ENCODE data around the gene ADAM17. TPM values are rescaled to one million over a fixed set of nuclear protein-coding genes. Genes with fewer than 3 reads are reported as not detected.
"Not testable (repeated sequence)": the region's sequence is repeated elsewhere in the genome, so short reads cannot be mapped to it uniquely, and the experiment has no call there.

Gene ADAM17
- total RNA-seq, 4 donors from 2014 or later = 7.7 to 47.0 (median 27.7) TPM

- H3K27ac ChIP-seq = no peak overlapping the region
- peaks cover 0 to 6% of the 10 kb centered on the region in 2 donors for H3K4me1 ChIP-seq
- TF ChIP-seq CTCF (IDR thresholded peaks at IDR 0.05) (no peak), POLR2A (IDR thresholded peaks at IDR 0.05) (no peak)
- no peaks in the 10 kb centered on the region for H3K27me3 ChIP-seq
- intact Hi-C loops (cut with DNase I; ENCODE audit: low total_unique reads) = no loop called here
- H3K9me3 ChIP-seq = peaks cover 0 to 6% of the 10 kb centered on the region in 2 donors
- no peak for DNase-seq
- H3K4me3 ChIP-seq = no peak overlapping the region
- H3K36me3 ChIP-seq = no peaks in the 10 kb centered on the region
These were observed 40.1 kb upstream of the ADAM17 start for GRCh38 chr2:9595746-9596145.

DNA sequence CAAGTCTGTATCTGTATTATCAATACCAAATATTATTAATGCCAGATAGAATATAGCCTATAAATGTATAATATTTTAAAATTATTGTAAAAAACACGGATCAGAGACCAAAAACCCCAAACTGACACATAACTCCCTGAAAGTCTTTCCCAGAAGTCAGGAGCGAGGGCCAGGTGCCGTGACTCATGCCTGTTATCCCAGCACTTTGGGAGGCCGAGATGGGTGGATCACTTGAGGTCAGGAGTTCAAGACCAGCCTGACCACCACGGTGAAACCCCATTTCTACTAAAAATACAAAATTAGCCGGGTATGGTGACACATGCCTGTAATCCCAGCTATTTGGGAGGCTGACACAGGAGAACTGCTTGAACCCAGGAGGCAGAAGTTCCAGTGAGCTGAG is 39.6 kb upstream of the ADAM17 start:
- H3K4me3 ChIP-seq; H3K36me3 ChIP-seq; DNase-seq; H3K9me3 ChIP-seq; intact Hi-C loops (cut with DNase I; ENCODE audit: low total_unique reads); H3K27me3 ChIP-seq; H3K4me1 ChIP-seq: not testable (repeated sequence)
- peak overlapping the region in 1 of 2 donors; percentile 18 for H3K27ac ChIP-seq

GRCh38 chr2:9594366-9595054 is 38.9 kb upstream of the ADAM17 start:
- H3K27me3 ChIP-seq = no peaks in the 10 kb centered on the region
- DNase-seq = peak in 1 of 2 donors; percentile 35
- H3K4me3 ChIP-seq = no peak overlapping the region
- peaks cover 0 to 6% of the 10 kb centered on the region in 2 donors for H3K4me1 ChIP-seq
- TF ChIP-seq CTCF (IDR thresholded peaks at IDR 0.05) (no peak), POLR2A (IDR thresholded peaks at IDR 0.05) (no peak)
- H3K27ac ChIP-seq = peak overlapping the region in 1 of 2 donors; percentile 28
- H3K9me3 ChIP-seq = peaks cover 0 to under 1% of the 10 kb centered on the region in 2 donors
- intact Hi-C loops (cut with DNase I; ENCODE audit: low total_unique reads) = no loop called here
- no peaks in the 10 kb centered on the region for H3K36me3 ChIP-seq

DNA sequence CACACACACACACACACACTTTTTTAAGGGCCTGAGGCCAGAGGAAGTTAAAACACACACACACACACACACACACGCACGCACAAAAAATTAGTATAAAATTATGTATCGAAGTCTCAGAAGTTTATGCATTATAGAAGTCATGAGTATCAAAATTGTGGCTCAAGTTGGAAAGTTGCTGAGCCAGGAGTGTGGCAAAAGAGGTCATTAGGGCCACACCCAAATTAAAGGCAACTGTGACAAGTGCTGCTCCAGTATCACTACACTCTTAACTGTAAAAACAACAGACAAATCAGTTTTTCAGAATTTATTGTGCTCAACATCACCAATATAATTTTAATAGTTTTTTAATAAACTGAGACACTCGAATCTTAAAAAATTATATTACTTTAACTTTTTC is 38.3 kb upstream of the ADAM17 start:
- peaks cover 0 to 6% of the 10 kb centered on the region in 2 donors for H3K4me1 ChIP-seq
- intact Hi-C loops (cut with DNase I; ENCODE audit: low total_unique reads) = no loop called here
- no peaks in the 10 kb centered on the region for H3K36me3 ChIP-seq
- no peaks in the 10 kb centered on the region for H3K9me3 ChIP-seq
- no peak for TF ChIP-seq CTCF (IDR thresholded peaks at IDR 0.05)
- TF ChIP-seq POLR2A (IDR thresholded peaks at IDR 0.05) = no peak
- H3K27ac ChIP-seq = no peak overlapping the region
- no peak for DNase-seq
- no peaks in the 10 kb centered on the region for H3K27me3 ChIP-seq
- H3K4me3 ChIP-seq = no peak overlapping the region

DNA sequence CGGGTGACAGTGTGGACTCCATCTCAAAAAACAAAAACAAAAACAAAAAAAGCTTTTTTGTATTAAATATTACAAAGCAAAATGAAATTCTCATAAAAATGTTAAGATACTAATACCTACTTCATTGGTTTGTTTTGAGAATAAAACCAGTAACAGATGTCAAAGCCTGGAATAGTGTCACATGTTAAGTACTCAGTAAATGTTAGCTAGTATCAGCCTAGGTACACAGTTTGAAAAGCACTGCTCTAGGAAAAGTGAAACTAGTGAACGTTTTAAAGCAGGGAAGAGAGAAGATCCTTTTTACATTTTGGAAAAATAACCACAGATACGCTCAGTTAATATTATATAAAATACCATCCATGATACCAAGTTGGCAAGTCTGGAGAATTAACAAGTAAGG is 37.1 kb upstream of the ADAM17 start:
- H3K4me3 ChIP-seq = no peak overlapping the region
- intact Hi-C loops (cut with DNase I; ENCODE audit: low total_unique reads) = no loop called here
- H3K4me1 ChIP-seq = peaks cover 0 to 6% of the 10 kb centered on the region in 2 donors
- H3K27me3 ChIP-seq = no peaks in the 10 kb centered on the region
- no peaks in the 10 kb centered on the region for H3K9me3 ChIP-seq
- DNase-seq = no peak
- TF ChIP-seq POLR2A (IDR thresholded peaks at IDR 0.05) (no peak), CTCF (IDR thresholded peaks at IDR 0.05) (no peak)
- H3K36me3 ChIP-seq = no peaks in the 10 kb centered on the region
- no peak overlapping the region for H3K27ac ChIP-seq
